GM21515 (cell line): ENCODE measurements around the gene CACNA1C.

ENCODE experiments used
- ATAC-seq: cut with Tn5 transposase; IDR thresholded peaks from one replicate; pipeline ENCODE4 v1.9.1; 2021; ENCODE audit not compliant: unreplicated experiment

Gene CACNA1C

DNA sequence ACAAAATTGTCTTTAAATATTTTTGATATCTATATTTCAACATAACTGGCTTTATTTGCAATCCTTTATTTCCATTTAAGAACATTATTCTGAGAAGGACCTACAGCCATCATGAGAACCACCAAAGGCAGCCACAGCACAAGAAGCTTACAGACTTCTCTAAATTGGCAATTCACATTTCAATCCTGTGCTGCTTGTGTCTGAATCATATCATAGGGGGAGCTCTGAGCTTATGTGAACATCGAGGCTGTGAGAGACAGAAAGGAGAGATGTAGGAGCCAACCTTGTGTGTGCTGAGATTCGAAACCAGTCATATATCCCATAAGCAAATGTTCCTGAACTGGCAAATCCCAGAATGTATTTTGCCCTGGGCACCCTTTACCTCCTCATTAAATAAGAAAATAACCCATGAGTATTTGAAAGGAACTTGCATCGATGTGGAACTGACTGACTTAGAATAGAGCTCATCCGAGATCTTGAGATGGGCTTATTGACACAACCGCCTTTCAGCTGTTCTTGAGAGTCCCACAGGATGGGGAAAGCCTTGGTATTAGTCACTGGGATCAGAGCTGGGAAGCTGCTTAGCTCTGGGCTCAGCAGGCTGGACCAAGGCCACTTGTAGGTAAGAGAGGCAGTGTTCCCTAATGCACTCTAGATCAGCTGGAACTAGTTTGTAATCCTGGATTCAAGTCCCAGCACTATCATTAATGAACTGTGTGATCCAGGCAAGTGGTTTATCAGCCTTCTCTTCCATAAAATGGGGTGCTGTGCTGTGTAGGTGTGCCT lies 329.8 kb downstream of the CACNA1C start:
- no peak for ATAC-seq

GRCh38 chr12:2383325-2384028 lies 330.7 kb downstream of the CACNA1C start:
- no peak for ATAC-seq

DNA sequence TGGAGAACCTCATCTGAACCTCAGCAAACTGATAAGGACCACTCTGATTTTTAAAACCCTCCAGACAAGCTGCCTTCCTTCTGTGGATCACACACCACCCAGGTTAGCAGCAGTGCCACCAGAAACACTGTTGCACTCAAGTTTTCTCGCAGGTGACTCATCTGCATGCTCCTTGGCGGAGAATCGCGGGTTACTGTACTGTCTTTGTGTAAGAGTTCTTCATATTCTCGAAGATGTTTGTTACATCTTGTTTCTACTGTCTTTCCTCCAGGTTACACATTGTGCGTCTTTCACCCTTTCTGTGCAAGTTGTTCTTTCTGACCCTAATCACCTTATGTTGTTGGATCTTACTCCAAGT lies 331.2 kb downstream of the CACNA1C start:
- no peak for ATAC-seq

DNA sequence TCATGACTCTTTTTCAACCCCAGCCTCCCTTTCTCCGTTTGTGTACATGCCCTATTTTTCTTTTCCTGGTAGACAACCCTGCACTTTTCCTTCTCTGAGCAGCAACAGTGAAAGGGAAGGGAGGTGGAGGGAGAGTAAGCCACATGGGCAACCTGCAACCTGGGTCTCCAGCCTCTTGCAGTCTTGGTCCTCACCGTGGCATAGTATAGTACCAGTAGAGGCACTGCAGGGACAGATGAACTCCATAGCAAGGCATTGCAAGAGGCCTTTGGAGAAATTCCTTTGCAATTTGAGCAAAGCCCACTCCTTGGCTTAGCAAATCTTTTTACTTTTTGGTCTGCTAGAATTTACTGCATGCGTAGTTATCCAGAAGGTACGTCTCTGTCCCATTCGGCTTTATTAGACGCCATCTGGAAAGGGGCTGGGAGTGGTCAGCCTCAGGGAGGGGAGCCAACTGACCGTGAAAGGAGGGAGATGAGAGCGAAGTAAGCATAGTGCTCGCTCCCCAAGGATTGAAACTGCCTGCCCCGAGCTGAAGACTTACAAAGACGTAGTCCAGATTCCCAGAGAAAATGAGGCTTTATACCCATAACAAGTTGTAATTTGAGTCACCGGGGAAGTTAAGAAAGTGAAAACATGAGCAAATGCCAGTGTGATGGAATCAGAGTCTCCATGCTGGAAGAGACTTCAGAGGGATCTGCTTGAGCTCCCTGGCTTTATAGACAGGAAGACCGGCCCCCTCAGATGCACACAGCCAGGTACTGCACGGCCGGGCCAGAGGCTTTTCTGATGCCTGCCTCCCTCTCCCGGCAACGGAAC lies 332.0 kb downstream of the CACNA1C start:
- no peak for ATAC-seq

GRCh38 chr12:2385529-2385928 lies 332.7 kb downstream of the CACNA1C start:
- ATAC-seq = no peak

DNA sequence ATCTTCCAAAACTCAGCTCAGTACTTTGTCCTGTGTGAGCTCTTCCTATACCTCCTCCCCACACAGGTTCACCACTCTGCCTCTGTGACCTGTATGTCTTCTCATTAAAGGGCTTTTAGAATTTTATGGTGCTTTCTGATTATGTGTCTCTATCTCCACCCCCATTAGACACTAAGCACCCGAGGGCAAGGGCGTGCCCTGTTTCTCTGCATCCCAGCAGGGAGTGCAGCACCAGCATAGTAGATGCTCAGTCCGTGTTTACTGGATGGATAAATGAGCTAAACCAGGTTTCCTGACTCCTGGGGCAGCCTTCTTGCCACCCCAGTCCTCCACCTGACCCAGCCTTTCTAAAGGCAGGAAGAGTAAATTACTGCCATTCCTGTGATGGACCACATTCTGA lies 333.8 kb downstream of the CACNA1C start:
- ATAC-seq = no peak

GRCh38 chr12:2387103-2387834 lies 334.5 kb downstream of the CACNA1C start:
- ATAC-seq = peak; percentile 74

- no peak for ATAC-seq
Measured at GRCh38 chr12:2389079-2389790, 336.4 kb downstream of the CACNA1C start.

GRCh38 chr12:2390133-2390532 lies 337.3 kb downstream of the CACNA1C start:
- ATAC-seq = no peak

DNA sequence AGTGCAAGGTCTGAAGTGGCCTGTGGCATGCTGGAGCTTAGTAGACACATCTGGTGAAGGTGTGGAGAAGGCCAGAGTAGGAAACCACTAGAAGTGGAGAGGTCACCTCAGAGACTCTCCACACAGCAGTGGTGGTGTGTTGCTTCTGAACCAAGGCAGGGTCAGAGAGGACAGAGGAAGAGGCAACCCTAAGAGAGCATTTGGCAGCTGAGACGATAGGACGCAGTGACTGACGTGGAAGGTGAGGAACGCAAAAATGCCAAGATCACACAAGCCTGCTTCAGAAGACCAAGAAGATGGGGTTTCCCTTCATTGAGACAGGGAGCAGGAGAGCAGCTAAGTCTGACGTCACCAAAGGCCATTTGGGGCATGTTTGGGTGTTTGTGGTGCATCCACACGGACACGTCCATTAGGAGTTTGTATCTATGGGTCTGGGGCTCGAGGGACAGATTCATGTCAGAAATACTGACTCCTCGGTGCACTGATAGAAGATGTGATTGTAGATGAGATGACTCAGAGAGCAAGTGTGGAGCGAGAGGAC lies 338.1 kb downstream of the CACNA1C start:
- no peak for ATAC-seq

GRCh38 chr12:2391740-2392331 lies 339.0 kb downstream of the CACNA1C start:
- ATAC-seq = no peak

- no peak for ATAC-seq
Measured at GRCh38 chr12:2393016-2393415, 340.2 kb downstream of the CACNA1C start.

DNA sequence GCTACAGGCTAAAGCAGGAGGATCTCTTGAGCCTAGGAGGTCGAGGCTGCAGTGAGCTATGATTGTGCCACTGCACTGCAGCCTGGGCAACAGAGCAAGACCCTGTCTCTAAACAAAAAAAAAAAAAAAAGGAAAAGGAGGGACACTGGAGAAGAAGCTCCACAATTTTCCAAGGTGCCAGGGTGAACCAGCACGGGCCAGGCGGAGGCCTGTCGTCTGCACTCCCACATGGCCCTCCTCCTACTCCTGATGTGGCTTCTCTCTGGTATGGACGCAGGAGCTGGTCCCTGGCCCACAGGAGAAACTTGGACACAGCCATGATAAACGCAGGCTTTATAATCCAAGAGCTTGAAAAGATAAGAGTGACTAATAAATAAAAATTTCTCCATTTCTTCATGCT lies 341.2 kb downstream of the CACNA1C start:
- no peak for ATAC-seq

- ATAC-seq = no peak
Measured at GRCh38 chr12:2395354-2395977, 342.7 kb downstream of the CACNA1C start.

DNA sequence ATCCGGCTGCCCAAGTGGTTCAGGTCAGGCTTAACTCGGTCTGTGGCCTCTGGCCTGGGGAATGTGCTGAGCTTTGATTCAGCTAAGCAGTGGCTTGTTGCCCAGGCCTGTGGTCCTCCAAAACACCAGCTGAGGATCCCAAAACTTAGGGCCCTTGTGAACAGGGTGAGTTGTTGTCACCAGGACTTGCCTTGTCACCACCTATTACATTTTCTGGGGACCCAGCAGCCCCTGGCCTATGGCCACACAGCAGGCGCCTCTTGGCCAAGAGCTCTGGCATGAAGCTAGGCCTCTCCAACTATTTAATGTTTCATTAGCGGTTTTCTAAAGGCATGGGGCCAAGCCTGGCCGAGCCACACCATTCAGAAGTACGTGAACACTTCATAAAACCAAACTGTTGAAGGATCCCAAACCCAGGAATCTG lies 343.7 kb downstream of the CACNA1C start:
- ATAC-seq = no peak

GRCh38 chr12:2397356-2398045 lies 344.7 kb downstream of the CACNA1C start:
- no peak for ATAC-seq

DNA sequence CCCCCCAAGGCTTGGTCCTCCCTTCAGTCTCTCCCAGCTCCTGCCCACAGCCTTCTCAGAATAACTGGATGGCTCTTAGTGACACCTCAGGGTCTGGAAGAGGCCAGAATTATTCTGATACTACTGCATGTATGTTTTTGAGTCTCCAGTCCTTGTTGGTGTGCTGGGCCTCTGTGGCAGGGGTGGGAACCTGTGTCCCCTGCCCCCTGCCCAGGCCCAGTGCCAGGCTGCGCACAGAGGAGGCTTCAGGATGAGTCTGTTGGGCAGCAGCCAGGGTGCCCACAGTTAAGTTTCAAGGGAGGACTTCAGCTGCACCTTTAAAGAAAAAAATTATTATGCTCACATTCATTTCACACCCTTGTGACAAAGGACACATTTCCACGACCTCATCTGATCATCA lies 348.3 kb downstream of the CACNA1C start:
- no peak for ATAC-seq

DNA sequence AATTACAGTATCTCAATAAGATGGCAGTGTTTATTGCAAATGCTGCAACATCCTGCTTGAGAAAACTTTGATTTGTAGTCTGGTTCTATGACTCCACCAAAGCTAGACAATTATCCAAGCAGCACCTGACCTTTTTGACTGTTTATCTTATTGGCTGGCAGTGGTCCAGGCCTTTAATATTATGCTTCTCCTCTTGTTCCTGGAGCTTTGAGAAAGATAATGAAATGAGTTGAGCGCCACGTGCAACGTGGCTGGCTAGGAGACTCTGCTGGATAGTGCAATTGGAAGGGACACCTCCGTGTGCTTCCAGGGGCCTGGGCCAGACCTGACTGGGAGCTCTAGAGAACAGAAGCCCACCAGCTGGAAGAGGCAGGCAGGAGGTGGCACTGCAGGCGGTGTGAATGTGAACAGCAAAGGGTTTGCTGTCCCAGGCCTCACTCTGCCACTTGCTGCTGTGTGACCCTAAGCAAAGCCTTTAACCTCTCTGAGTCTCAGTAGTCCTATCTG lies 349.3 kb downstream of the CACNA1C start:
- no peak for ATAC-seq
